Spleen (tissue), 7 donors: Measurements from ENCODE around the gene PER1.

ENCODE experiments used
- CTCF ChIP-seq, 11 experiments: fragments of 200-600 bp in 7 of 11; fragments of 450-650 bp in 4 of 11; sonication (generic) in 4 of 11; IDR thresholded peaks in 8 of 11; conservative IDR thresholded peaks in 3 of 11; 1 replicate in 7 of 11; 2 replicates in 4 of 11; pipeline versions ENCODE4 v1.4.0 to v1.8.0; 2016 to 2021; ENCODE audit warnings: antibody characterized with exemption in 11 of 11, inconsistent platforms in 4 of 11, mild to moderate bottlenecking in 1 of 11
- POLR2A ChIP-seq, 3 donors: fragments of 450-650 bp; IDR thresholded peaks; one replicate each; pipeline ENCODE4 v1.5.1; 2017; ENCODE audit warnings: antibody characterized with exemption in 3 of 3, mild to moderate bottlenecking in 1 of 3
- POLR2AphosphoS5 ChIP-seq, 3 donors: sonication (generic); formaldehyde crosslinking; IDR thresholded peaks; one replicate each; pipeline ENCODE4 v1.5.1; 2017; ENCODE audit warnings: antibody characterized with exemption in 3 of 3
- donor health status: DM: no; HTN: no; CAD: no; lungs with moderate emphysema.
- donor health status: DM: no; HTN: no; CAD: no.
- donor health status: DM: no; HTN: no; CAD: no.

DNA sequence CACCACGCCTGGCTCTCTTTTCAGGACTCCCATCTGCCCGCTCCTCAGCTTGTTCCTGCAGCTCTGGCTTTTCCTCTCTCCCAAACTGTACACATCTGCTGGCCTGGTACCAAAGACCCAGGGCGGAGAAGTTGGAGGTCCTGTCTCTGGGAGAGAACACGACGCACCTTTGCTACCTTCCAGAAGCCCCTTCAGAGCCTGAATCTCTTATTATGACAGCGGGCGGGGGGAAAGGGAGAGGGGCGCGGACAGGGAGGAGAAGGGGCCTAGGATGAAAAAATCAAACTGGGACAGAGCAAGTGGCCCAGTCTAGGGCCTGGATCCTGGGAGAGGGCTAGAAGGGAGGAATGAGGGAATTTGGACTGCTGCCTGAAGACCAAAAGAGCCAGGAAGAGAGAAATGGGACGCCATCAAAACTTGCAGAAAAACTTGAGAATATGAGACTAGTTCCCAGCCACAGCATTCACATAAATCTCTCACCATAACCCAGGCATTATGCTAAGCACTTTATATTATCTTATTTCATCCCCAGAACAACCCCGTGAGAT lies 2.5 kb upstream of the PER1 start:
- no peak for TF ChIP-seq CTCF (IDR thresholded peaks at IDR 0.05 in 8 of 11, conservative IDR thresholded peaks at IDR 0.05 in 3 of 11)
- TF ChIP-seq POLR2A (IDR thresholded peaks at IDR 0.05) = no peak
- no peak for TF ChIP-seq POLR2AphosphoS5 (IDR thresholded peaks at IDR 0.05)
